PC-3 (cell line): Measurements from ENCODE around the gene SCO1. TPM values are rescaled to one million over a fixed set of nuclear protein-coding genes. Genes with fewer than 3 reads are reported as not detected.

ENCODE experiments used
- ATAC-seq: fragments of 200-7000 bp; cut with Tn5 transposase; 2 replicates; pipeline ENCODE4 v1.9.1; 2020; ENCODE audit warnings: mild to moderate bottlenecking, moderate library complexity
- BruUV-seq: library from RNA; stranded (reverse); fragments of 400-500 nt; replicated peaks from 2 replicates; lab custom pipeline; 2021; lab: Mats Ljungman, UMichigan
- CTCF ChIA-PET: fragments of 300-600 bp; sonication (Branson Sonifier 250); formaldehyde crosslinking; loops from one replicate; lab custom pipeline; 2022; ENCODE audit warnings: antibody characterized with exemption; lab: Charles Lee
- POLR2A ChIA-PET: fragments of 300-600 bp; sonication (Branson Sonifier 250); formaldehyde crosslinking; loops from one replicate; lab custom pipeline; 2022; ENCODE audit warnings: antibody characterized with exemption; ENCODE audit not compliant: unreplicated experiment; lab: Charles Lee
- DNase-seq: peaks from one replicate; pipeline ENCODE4 v3.0.0-alpha.2; 2015
- H2AFZ ChIP-seq: fragments of 300-600 bp; sonication (generic); 2 replicates; pipeline ENCODE4 v1.6.0; 2016; ENCODE audit warnings: antibody characterized with exemption, low read length
- H3F3A ChIP-seq: fragments of 300-600 bp; sonication (generic); one replicate; pipeline ENCODE4 v1.6.0; 2017; ENCODE audit warnings: antibody characterized with exemption, low read length, control low read depth, mild to moderate bottlenecking; ENCODE audit not compliant: unreplicated experiment
- H3K27ac ChIP-seq: fragments of 300-600 bp; sonication (generic); 2 replicates; pipeline ENCODE4 v1.5.1; 2016; ENCODE audit warnings: mild to moderate bottlenecking, low read length
- H3K27me3 ChIP-seq: fragments of 300-600 bp; sonication (generic); 2 replicates; pipeline ENCODE4 v1.6.1; 2016; ENCODE audit warnings: low read length, mixed read lengths
- H3K36me3 ChIP-seq: fragments of 300-600 bp; sonication (generic); 2 replicates; pipeline ENCODE4 v1.6.1; 2016; ENCODE audit warnings: low read depth, mixed run types, low read length, mixed read lengths
- H3K4me1 ChIP-seq: fragments of 300-600 bp; sonication (generic); 2 replicates; pipeline ENCODE4 v1.5.1; 2016; ENCODE audit warnings: low read length; ENCODE audit not compliant: insufficient read depth
- H3K4me2 ChIP-seq: fragments of 300-600 bp; sonication (generic); 2 replicates; pipeline ENCODE4 v1.6.0; 2016; ENCODE audit warnings: low read length
- H3K4me3 ChIP-seq: fragments of 300-600 bp; sonication (generic); 2 replicates; pipeline ENCODE4 v1.5.1; 2016; ENCODE audit warnings: mild to moderate bottlenecking, low read length, mixed read lengths
- H3K79me2 ChIP-seq: fragments of 300-600 bp; sonication (generic); 2 replicates; pipeline ENCODE4 v1.6.1; 2017; ENCODE audit warnings: low read length, mixed read lengths
- H3K9ac ChIP-seq: fragments of 300-600 bp; sonication (generic); 2 replicates; pipeline ENCODE4 v1.6.0; 2016; ENCODE audit warnings: mild to moderate bottlenecking, low read length
- H3K9me2 ChIP-seq: fragments of 300-600 bp; sonication (generic); replicated peaks from 2 replicates; pipeline ENCODE4 v1.6.1; 2016; ENCODE audit warnings: mixed run types, low read length, mixed read lengths
- H3K9me3 ChIP-seq: fragments of 300-600 bp; sonication (generic); 2 replicates; pipeline ENCODE4 v1.6.1; 2016; ENCODE audit warnings: low read length, mixed read lengths
- H4K20me1 ChIP-seq: fragments of 300-600 bp; sonication (generic); 2 replicates; pipeline ENCODE4 v1.6.1; 2016; ENCODE audit warnings: low read length, mixed read lengths
- EZH2 ChIP-seq: fragments of 300-600 bp; sonication (generic); IDR thresholded peaks from one replicate; pipeline ENCODE4 v1.6.1; 2017; ENCODE audit warnings: antibody characterized with exemption, mild to moderate bottlenecking, low read length; ENCODE audit not compliant: unreplicated experiment
- EZH2phosphoT487 ChIP-seq: fragments of 300-600 bp; sonication (generic); IDR thresholded peaks from 2 replicates; pipeline ENCODE4 v1.6.1; 2018; ENCODE audit warnings: mild to moderate bottlenecking, antibody characterized with exemption, low read length, borderline replicate concordance
- intact Hi-C: fragments of 100-400 bp; cut with micrococcal nuclease; formaldehyde crosslinking; loops from 2 replicates; pipeline ENCODE4 v1.9.0; 2023
- total RNA-seq: library from RNA; depleted of rRNA; stranded (reverse); fragments of >200 nt; gene quantifications from 2 replicates; pipeline ENCODE4 v1.2.3, GENCODE V29; 2014
- TF ChIP-seq, protein P1 (sequence below): fragments of 300-600 bp; sonication (generic); conservative IDR thresholded peaks from 2 replicates; pipeline ENCODE4 v1.5.1; 2017; ENCODE audit warnings: antibody characterized with exemption, low read depth, mild to moderate bottlenecking, low read length

The SCO1 gene
- total RNA-seq, 1 experiment from 2014 or later: 59.7 TPM

- no peaks in the 10 kb centered on the region for H3K9me2 ChIP-seq
- H3K4me1 ChIP-seq: no peaks in the 10 kb centered on the region
- H3K9me3 ChIP-seq: no peaks in the 10 kb centered on the region
- H3K27me3 ChIP-seq: peaks cover 5% of the 10 kb centered on the region; the same call in 1 of the 2 replicates
- TF ChIP-seq EZH2 (no peak), EZH2phosphoT487 (no peak)
- TF ChIP-seq, protein P1, sequence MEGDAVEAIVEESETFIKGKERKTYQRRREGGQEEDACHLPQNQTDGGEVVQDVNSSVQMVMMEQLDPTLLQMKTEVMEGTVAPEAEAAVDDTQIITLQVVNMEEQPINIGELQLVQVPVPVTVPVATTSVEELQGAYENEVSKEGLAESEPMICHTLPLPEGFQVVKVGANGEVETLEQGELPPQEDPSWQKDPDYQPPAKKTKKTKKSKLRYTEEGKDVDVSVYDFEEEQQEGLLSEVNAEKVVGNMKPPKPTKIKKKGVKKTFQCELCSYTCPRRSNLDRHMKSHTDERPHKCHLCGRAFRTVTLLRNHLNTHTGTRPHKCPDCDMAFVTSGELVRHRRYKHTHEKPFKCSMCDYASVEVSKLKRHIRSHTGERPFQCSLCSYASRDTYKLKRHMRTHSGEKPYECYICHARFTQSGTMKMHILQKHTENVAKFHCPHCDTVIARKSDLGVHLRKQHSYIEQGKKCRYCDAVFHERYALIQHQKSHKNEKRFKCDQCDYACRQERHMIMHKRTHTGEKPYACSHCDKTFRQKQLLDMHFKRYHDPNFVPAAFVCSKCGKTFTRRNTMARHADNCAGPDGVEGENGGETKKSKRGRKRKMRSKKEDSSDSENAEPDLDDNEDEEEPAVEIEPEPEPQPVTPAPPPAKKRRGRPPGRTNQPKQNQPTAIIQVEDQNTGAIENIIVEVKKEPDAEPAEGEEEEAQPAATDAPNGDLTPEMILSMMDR: no peak
- H2AFZ ChIP-seq: no peak overlapping the region
- DNase-seq (no peak), ATAC-seq (no peak)
- no TSS peak for BruUV-seq
- no peaks in the 10 kb centered on the region for H3K36me3 ChIP-seq
- no peak overlapping the region for H3K27ac ChIP-seq
- no peak overlapping the region for H3K9ac ChIP-seq
- no peaks in the 10 kb centered on the region for H4K20me1 ChIP-seq
- intact Hi-C loops: no loop called here
- no peak overlapping the region for H3K4me3 ChIP-seq
- H3K79me2 ChIP-seq: no peaks in the 10 kb centered on the region
- H3K4me2 ChIP-seq: no peak overlapping the region
- CTCF ChIA-PET: no interaction called here
- POLR2A ChIA-PET: no interaction called here
- no peaks in the 10 kb centered on the region for H3F3A ChIP-seq
Observed at GRCh38 chr17:10744501-10745000, 47.2 kb upstream of the SCO1 start.

DNA sequence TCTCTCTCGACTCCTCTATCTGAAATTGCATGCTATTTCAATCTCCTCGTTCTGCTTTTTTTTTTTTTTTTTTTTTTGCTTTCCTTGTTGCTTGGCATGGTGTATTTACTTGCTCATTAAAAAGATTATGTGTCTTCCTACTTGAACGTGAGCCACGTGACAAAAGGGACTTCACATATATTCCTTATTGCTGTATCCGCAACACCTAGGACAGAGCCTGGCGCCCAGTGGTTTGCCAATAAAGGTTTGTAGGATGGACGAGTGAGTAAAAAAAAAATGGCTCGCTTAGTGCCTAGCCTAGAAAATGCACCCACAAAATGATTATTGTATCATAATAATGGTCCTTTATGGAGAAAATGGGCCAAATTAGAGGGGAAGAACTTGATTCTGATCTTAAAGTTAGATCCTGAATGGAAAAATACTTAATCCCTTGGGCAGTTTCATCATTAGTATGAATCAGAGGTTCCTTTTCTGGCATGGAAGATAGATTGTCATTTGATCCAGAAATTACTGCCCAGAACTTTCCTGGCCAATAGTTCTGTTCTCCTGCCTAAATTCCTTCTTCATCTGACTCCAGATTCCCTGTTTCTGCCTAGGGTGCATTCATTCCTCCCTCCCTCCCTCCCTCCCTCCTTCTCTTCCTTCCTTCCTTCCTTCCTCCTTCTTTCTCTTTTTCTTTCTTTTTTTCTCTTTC, 46.1 kb upstream of the SCO1 start:
- POLR2A ChIA-PET: no interaction called here
- H3F3A ChIP-seq: no peaks in the 10 kb centered on the region
- peak; percentile 34 for DNase-seq

More for the DNA sequence above, 46.1 kb upstream of the SCO1 start:
- no peak overlapping the region for H3K27ac ChIP-seq
- H3K36me3 ChIP-seq: no peaks in the 10 kb centered on the region
- ATAC-seq: no peak; the same call in 1 of the 2 replicates
- H4K20me1 ChIP-seq: no peaks in the 10 kb centered on the region
- no peaks in the 10 kb centered on the region for H3K4me1 ChIP-seq
- no peak overlapping the region for H3K9ac ChIP-seq
- no peak overlapping the region for H2AFZ ChIP-seq
- BruUV-seq: no TSS peak
- no peaks in the 10 kb centered on the region for H3K27me3 ChIP-seq
- H3K9me2 ChIP-seq: no peaks in the 10 kb centered on the region
- intact Hi-C loops: no loop called here
- no peaks in the 10 kb centered on the region for H3K79me2 ChIP-seq
- CTCF ChIA-PET: no interaction called here
- no peaks in the 10 kb centered on the region for H3K9me3 ChIP-seq
- H3K4me2 ChIP-seq: no peak overlapping the region
- TF ChIP-seq, protein P1: no peak
- TF ChIP-seq EZH2 (no peak), EZH2phosphoT487 (no peak)
- no peak overlapping the region for H3K4me3 ChIP-seq
